Suprapubic skin (tissue), 4 donors: Measurements from ENCODE around the gene WDR62. TPM values are rescaled to one million over a fixed set of nuclear protein-coding genes. Genes with fewer than 3 reads are reported as not detected.

ENCODE experiments used
- DNase-seq, 2 donors: peaks; one replicate each; pipeline ENCODE4 v3.0.0-alpha.2; 2019; ENCODE audit warnings: low spot score in 2 of 2
- H3K27ac ChIP-seq: fragments of 200-600 bp; sonication (generic); one replicate; pipeline ENCODE4 v1.5.1; 2019
- H3K27me3 ChIP-seq: fragments of 200-600 bp; sonication (generic); one replicate; pipeline ENCODE4 v1.5.1; 2019
- H3K36me3 ChIP-seq: fragments of 200-600 bp; sonication (generic); one replicate; pipeline ENCODE4 v1.5.1; 2019
- H3K4me1 ChIP-seq: fragments of 200-600 bp; sonication (generic); one replicate; pipeline ENCODE4 v1.5.1; 2019
- H3K4me3 ChIP-seq: fragments of 200-600 bp; sonication (generic); one replicate; pipeline ENCODE4 v1.5.1; 2019; ENCODE audit warnings: mild to moderate bottlenecking
- H3K9me3 ChIP-seq: fragments of 200-600 bp; sonication (generic); one replicate; pipeline ENCODE4 v1.5.1; 2019
- EP300 ChIP-seq: sonication (generic); formaldehyde crosslinking; IDR thresholded peaks from one replicate; pipeline ENCODE4 v1.6.1; 2017; ENCODE audit warnings: antibody characterized with exemption
- POLR2A ChIP-seq, 2 donors: fragments of 450-650 bp; IDR thresholded peaks; one replicate each; pipeline ENCODE4 v1.6.1; 2017; ENCODE audit warnings: antibody characterized with exemption in 2 of 2, mild to moderate bottlenecking in 2 of 2, moderate library complexity in 2 of 2
- POLR2AphosphoS5 ChIP-seq, 3 donors: sonication (generic); formaldehyde crosslinking; IDR thresholded peaks; one replicate each; pipeline ENCODE4 v1.6.1; 2017; ENCODE audit warnings: antibody characterized with exemption in 3 of 3
- WGBS: methylation state at CpG from one replicate; pipeline ENCODE4 v1.1.5; 2018; 5-methylcytosine and 5-hydroxymethylcytosine counted together
- total RNA-seq, 4 donors: library from RNA; depleted of rRNA; stranded (reverse); fragments of >200 nt; gene quantifications; one replicate each; pipeline ENCODE4 v1.1.0, GENCODE V29; 2016
- TF ChIP-seq, protein P1 (sequence below), 2 donors: fragments of 200-600 bp in 1 of 2; fragments of 450-650 bp in 1 of 2; sonication (generic) in 1 of 2; IDR thresholded peaks; one replicate each; pipeline ENCODE4 v1.5.1; 2016 to 2019; ENCODE audit warnings: antibody characterized with exemption in 2 of 2, mild to moderate bottlenecking in 1 of 2, moderate library complexity in 1 of 2

Gene WDR62
- total RNA-seq, 4 donors from 2014 or later, result 1.4 to 3.7 (median 1.8) TPM

DNA sequence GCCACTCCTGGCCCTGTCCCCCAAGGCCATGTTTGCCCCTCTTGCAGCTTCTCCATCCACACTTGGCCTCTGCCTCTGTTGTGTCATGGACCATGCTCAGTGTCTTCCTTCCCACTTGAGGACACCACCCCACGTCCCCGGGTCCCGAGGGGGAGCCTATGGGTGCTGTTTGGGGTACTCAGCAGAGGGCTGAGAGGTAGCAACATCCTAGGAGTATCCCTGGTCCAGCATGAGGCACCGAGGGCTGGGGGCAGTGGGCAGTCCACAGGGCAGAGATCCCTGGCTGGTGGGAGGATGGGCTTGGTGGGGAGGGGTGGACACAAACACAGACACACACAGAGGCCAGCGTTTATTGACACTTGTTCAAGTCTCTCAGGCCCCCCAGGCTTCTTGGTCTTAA lies 95.9 kb downstream of the WDR62 start:
- TF ChIP-seq POLR2AphosphoS5 (IDR thresholded peaks at IDR 0.05), result no peak
- TF ChIP-seq, protein P1, sequence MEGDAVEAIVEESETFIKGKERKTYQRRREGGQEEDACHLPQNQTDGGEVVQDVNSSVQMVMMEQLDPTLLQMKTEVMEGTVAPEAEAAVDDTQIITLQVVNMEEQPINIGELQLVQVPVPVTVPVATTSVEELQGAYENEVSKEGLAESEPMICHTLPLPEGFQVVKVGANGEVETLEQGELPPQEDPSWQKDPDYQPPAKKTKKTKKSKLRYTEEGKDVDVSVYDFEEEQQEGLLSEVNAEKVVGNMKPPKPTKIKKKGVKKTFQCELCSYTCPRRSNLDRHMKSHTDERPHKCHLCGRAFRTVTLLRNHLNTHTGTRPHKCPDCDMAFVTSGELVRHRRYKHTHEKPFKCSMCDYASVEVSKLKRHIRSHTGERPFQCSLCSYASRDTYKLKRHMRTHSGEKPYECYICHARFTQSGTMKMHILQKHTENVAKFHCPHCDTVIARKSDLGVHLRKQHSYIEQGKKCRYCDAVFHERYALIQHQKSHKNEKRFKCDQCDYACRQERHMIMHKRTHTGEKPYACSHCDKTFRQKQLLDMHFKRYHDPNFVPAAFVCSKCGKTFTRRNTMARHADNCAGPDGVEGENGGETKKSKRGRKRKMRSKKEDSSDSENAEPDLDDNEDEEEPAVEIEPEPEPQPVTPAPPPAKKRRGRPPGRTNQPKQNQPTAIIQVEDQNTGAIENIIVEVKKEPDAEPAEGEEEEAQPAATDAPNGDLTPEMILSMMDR (IDR thresholded peaks at IDR 0.05), result no peak
- no peak for TF ChIP-seq POLR2A (IDR thresholded peaks at IDR 0.05)
- no peak for TF ChIP-seq EP300
- Histone ChIP-seq H3K4me3 (peak overlapping the region; percentile 53), H3K4me1 (peaks cover 40% of the 10 kb centered on the region), H3K27ac (peak overlapping the region; percentile 93), H3K36me3 (peaks cover 50% of the 10 kb centered on the region), H3K27me3 (no peaks in the 10 kb centered on the region), H3K9me3 (no peaks in the 10 kb centered on the region)
- WGBS, result 62% methylated on average over 4 of the region's 5 CpGs
- DNase-seq, result no peak

DNA sequence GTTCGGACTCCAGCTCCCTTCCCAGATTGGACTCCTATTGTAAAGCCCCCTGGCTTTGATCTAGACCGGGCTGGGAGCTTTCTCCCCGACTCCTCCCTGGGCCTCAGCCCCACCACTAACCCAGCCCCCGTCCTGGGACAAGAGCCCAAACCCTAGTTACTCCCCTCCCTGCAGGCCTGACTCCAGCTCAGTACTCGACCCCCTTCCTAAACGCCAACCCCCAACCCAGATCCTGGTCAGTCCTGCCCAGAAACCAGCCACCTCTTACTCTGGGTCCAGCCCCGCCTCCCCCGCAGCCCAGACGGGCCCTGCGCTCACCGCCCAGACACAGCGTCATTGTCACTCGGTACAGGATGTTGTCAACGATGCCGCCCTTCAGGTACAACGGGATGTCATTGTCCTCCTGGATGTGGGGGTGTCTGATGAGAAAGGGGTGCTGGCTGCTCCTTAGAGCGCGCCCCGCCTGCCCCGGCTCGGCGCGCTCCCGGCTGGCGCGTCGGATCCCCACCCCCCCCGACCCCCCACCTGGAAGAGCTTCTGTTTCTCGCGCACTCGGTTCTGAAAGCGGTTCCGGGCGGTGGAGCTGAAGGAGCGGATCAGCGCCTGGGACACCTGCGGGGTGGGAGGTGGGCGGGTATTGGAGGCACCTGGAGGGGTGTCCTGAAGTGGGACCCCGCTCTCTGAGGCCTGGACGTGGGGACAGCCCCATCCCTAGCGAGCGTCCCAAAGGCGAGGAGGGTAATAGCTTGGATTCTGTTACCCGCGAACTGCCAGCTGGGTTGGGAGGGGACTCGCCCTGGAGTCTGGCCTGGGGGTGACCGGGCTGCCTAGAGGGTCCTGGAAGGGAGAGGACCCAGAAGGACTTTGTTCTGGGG lies 96.7 kb downstream of the WDR62 start:
- H3K4me3 ChIP-seq, result peak overlapping the region; percentile 53
- no peaks in the 10 kb centered on the region for H3K9me3 ChIP-seq
- TF ChIP-seq POLR2A (IDR thresholded peaks at IDR 0.05) (no peak), POLR2AphosphoS5 (IDR thresholded peaks at IDR 0.05) (peak in 1 of 3 donors; percentile 30), EP300 (no peak)
- TF ChIP-seq, protein P1 (IDR thresholded peaks at IDR 0.05), result no peak
- H3K27me3 ChIP-seq, result no peaks in the 10 kb centered on the region
- H3K27ac ChIP-seq, result peak overlapping the region; percentile 93
- peaks cover 40% of the 10 kb centered on the region for H3K4me1 ChIP-seq
- peaks cover 42% of the 10 kb centered on the region for H3K36me3 ChIP-seq
- WGBS, result 47% methylated on average over 35 of the region's 47 CpGs
- peak; percentile 81 to 85 for DNase-seq

DNA sequence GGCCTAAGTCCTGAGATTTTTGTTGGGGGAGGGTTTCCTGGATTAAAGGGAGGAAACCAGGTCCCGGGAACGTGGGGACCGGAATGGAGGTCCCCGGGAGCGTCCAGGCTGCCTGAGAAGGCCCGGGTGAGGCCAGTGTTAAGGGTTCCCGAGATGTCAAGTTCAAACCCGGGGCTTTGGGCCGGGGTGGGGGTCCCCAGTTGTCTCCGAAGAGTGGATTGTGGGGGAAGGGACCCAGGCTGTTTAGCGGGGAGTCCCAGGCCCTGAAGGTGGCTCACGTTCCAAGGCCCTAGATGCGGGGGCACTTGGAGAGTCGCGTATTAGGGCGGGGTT lies 97.3 kb downstream of the WDR62 start:
- Histone ChIP-seq H3K36me3 (peaks cover 36% of the 10 kb centered on the region), H3K9me3 (no peaks in the 10 kb centered on the region), H3K27me3 (no peaks in the 10 kb centered on the region), H3K4me3 (peak overlapping the region; percentile 53), H3K4me1 (peaks cover 40% of the 10 kb centered on the region), H3K27ac (peak overlapping the region; percentile 93)
- WGBS, result 18% methylated on average over 11 of the region's 16 CpGs
- DNase-seq, result no peak
- TF ChIP-seq, protein P1 (IDR thresholded peaks at IDR 0.05), result no peak
- TF ChIP-seq POLR2A (IDR thresholded peaks at IDR 0.05), result no peak

DNA sequence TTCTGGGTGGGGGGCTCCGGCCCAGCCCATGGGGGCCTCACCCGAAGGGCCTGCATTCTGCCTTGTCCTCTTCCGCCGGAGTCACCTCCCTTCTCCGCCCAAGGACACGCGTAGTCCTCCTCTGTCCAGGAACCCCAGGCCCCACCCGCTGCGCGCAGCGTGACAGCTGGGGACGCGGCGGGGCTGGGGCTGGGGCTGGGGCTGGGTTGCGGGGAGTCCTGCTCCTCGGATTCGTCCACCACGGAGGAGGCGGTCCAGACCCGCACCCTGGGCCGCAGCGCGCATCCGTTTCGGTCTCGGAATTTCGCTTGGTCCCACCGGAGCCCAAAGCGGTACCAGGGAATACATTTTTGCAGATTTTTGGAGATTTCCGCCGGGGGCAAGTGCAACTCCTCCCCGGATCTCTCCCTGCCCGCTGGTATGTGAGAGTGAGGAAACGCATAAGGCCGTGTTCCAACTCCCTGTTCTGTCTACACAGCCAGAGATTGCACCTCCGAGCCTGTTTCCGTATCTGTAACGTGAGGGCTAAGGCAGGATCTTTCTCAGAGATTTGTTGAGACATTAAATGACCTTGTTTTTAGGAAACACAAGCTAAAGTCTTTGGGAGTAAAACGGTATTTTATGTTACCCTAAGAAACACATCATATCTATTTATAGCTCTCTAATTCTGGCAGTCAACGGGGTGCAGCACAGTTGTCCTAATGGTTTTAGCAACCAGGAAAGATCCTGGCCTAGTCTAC lies 97.8 kb downstream of the WDR62 start, which contains the start of gene COX7A1:
TSS of gene COX7A1 (minus strand) at position 96 of the 740 bp plus-strand sequence. CDS start at position 56, 40 bp downstream.
- Histone ChIP-seq H3K27ac (peak within 1 kb of the TSS; percentile 93), H3K4me1 (peaks cover 40% of the 10 kb centered on the region), H3K4me3 (peak within 1 kb of the TSS; percentile 53), H3K36me3 (peaks cover 31% of the 10 kb centered on the region), H3K27me3 (no peaks in the 10 kb centered on the region), H3K9me3 (no peaks in the 10 kb centered on the region)
- 17% methylated on average over 18 of the region's 40 CpGs for WGBS
- TF ChIP-seq POLR2A (IDR thresholded peaks at IDR 0.05) (peak in 1 of 2 donors; percentile 55), POLR2AphosphoS5 (IDR thresholded peaks at IDR 0.05) (peak in 1 of 3 donors; percentile 47), EP300 (no peak)
- TF ChIP-seq, protein P1 (IDR thresholded peaks at IDR 0.05), result no peak
- peak; percentile 84 to 85 for DNase-seq

DNA sequence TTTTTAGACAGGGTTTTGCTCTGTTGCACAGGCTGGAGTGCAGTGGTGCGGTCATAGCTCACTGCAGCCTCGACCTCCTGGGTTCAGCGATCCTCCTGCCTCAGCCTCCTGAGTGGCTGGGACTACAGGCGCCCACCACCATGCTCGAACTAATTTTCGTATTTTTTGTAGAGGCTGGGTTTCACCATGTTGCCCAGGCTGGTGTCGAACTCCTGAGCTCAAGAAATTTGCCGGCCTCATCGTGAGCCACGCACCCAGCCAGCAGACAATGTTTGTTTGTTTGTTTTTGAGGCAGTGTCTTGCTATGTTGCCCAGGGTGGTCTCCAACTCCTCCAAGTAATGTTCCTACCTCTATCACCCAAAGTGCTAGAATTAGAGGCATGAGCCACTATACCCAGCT lies 98.4 kb downstream of the WDR62 start:
- Histone ChIP-seq H3K27me3 (no peaks in the 10 kb centered on the region), H3K4me1 (peaks cover 40% of the 10 kb centered on the region), H3K36me3 (peaks cover 25% of the 10 kb centered on the region), H3K27ac (peak overlapping the region; percentile 93), H3K4me3 (peak overlapping the region; percentile 53), H3K9me3 (no peaks in the 10 kb centered on the region)
- WGBS, result 93% methylated on average over 10 of the region's 10 CpGs
- DNase-seq, result no peak
- TF ChIP-seq, protein P1 (IDR thresholded peaks at IDR 0.05), result no peak
- TF ChIP-seq EP300 (no peak), POLR2AphosphoS5 (IDR thresholded peaks at IDR 0.05) (no peak), POLR2A (IDR thresholded peaks at IDR 0.05) (no peak)
